Motor neuron (in vitro differentiated cells): ENCODE results near the gene MYL5. TPM values are rescaled to one million over a fixed set of nuclear protein-coding genes. Genes with fewer than 3 reads are reported as not detected.
"Not testable (repeated sequence)": the region's sequence is repeated elsewhere in the genome, so short reads cannot be mapped to it uniquely, and the experiment has no call there.

Source experiments
- ATAC-seq, 8 experiments: fragments of 200-7000 bp; cut with Tn5 transposase; replicated peaks in 6 of 8; 2 replicates each; pipeline ENCODE4 v1.8.0; 2021; ENCODE audit warnings: mild to moderate bottlenecking in 8 of 8, moderate library complexity in 8 of 8
- H3K27ac ChIP-seq, 2 donors: fragments of 250-450 bp; sonication (Bioruptor Pico); 2 replicates each; pipeline ENCODE4 v1.9.0; 2021; ENCODE audit warnings: antibody characterized with exemption in 2 of 2, mild to moderate bottlenecking in 2 of 2, moderate library complexity in 1 of 2
- H3K4me1 ChIP-seq, 2 donors: fragments of 250-450 bp; sonication (Bioruptor Pico); replicated peaks in 1 of 2; 2 replicates each; pipeline ENCODE4 v1.6.1; 2021; ENCODE audit warnings: antibody characterized with exemption in 2 of 2, mild to moderate bottlenecking in 2 of 2, moderate library complexity in 1 of 2
- H3K4me3 ChIP-seq, 5 donors: fragments of 250-450 bp; sonication (Bioruptor Pico); 2 replicates each; pipeline ENCODE4 v1.9.0; 2021; ENCODE audit warnings: antibody characterized with exemption in 5 of 5, mild to moderate bottlenecking in 5 of 5, moderate library complexity in 4 of 5
- WGBS, 10 experiments: fragments of 450-650 bp; shearing (Covaris generic); methylation state at CpG; one replicate each; pipeline ENCODE4 v1.0.0; 2022; 5-methylcytosine and 5-hydroxymethylcytosine counted together
- in situ Hi-C, 9 experiments: fragments of 400-800 bp; cut with MboI; loops; one replicate each; pipeline ENCODE4 v1.15.0; 2021; ENCODE audit warnings: low sequenced_read_pairs in 9 of 9, low pct_unique_long_range_greater_than_20kb in 2 of 9; ENCODE audit not compliant: unreplicated experiment in 9 of 9
- total RNA-seq, 8 experiments: library from RNA; unstranded; fragments of 300-600 nt; gene quantifications; 2 replicates each; pipeline versions ENCODE4 v1.2.3 to v1.2.4, GENCODE V29; 2022

The MYL5 gene
- total RNA-seq, 8 experiments from 2014 or later: 6.7 to 41.2 (median 16.8) TPM

DNA sequence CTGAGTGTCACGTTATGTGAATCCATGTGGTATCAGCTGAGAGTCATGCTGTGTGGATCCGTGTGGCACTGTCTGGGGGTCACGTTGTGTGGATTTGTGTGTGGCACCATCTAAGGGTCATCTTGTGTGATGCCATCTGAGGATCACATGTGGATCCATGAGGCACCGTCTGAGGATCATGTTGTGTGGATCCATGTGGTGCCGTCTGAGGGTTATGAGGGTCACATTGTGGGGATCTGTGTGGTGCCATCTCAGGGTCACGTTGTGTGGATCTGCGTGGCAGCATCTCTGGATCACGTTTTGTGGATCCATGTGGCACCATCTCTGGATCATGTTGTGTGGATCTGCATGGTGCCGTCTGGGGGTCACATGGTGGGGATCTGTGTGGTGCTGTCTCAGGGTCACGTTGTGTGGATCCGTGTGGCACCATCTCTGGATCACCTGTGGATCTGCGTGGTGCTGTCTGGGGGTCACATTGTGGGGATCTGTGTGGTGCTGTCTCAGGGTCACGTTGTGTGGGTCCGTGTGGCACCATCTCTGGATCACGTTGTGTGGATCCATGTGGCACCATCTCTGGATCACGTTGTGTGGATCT is 42.0 kb upstream of the MYL5 start:
- in situ Hi-C loops: no loop called here
- H3K27ac ChIP-seq: no peak overlapping the region
- no peak for ATAC-seq
- no peaks in the 10 kb centered on the region for H3K4me1 ChIP-seq
- H3K4me3 ChIP-seq: no peak overlapping the region
- WGBS, 10 experiments: 33 to 100% (median 60%) methylated on average over 2 to 3 of the region's 16 CpGs; no CpG with 5 or more reads in 4 of the 10 experiments

DNA sequence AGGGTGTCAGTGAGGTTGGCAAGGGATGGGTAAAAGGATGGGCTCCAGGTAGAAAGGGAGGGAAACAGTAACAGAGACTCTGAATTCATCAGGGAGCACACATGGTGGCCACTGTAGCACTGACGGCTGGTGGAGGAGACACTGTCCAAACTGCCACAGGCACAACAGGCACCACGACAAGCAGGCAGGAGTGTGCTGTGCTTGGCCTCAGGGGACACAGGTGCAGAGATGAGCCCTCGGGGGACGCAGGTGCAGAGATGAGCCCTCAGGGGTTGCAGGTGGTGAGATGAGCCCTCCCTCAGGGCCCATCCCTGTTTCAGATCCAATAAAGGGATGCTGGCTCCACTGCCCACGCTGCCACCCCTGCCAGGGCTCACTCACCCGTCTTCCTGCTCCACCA is 41.4 kb upstream of the MYL5 start:
- WGBS, 10 experiments: 30 to 80% (median 70%) methylated on average over 1 to 6 of the region's 6 CpGs; no CpG with 5 or more reads in 6 of the 10 experiments
- no peak overlapping the region for H3K4me3 ChIP-seq
- no peaks in the 10 kb centered on the region for H3K4me1 ChIP-seq
- ATAC-seq: no peak
- H3K27ac ChIP-seq: no peak overlapping the region
- in situ Hi-C loops: no loop called here

DNA sequence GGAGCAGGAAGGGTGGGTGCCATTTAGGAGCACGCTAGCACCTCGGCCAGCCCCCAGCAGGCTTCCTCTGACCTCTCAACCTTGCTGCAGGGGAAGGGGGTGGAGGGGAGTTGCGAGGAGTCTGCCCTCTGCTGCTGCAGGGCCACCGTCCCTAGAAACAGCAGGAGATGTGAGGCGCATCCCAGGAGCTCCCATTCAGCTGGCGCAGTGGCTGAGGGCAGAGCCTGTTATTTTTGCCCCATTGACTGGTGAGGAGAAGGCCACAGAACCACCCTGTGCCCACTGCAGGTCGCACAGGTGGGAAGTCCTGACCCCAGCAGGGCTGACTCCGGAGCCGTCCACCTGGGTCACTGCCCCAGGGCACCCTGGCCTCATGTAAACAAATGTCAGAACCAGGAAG is 40.9 kb upstream of the MYL5 start:
- ATAC-seq: no peak
- 35 to 66% (median 50%) methylated on average over 4 to 5 of the region's 9 CpGs; no CpG with 5 or more reads in 7 of the 10 experiments for WGBS, 10 experiments
- Histone ChIP-seq H3K27ac (no peak overlapping the region), H3K4me1 (no peaks in the 10 kb centered on the region), H3K4me3 (no peak overlapping the region)
- in situ Hi-C loops: no loop called here

DNA sequence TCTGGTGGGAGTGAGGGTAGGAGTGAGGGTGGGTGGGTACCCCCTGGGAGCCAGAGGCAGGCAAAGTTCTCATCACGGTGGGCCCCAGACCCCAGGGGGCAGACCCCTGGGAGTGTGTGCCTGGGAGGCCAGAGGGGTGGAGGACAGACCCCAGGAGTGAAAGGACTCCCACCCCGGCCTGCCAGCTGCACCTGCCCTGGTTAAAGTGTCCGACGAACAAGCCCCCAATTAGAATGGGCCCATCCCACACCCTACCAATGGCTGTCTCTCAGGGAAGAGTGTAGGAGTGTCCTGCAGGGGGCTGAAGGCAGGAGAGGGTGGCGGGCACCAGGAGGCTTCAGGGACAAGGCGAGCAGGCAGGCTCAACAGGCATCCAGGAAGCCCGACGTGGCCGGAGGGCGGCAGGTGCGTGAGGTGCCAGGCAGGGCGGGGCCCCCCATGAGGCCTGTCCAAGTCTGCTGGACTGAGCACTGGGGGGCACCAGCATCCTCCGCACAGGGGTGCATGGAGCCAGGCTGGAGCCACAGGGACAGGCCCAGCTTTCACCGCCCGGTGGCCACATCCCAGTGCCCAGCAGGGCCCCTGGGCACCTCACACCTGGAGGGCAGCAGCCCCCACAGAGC is 40.3 kb upstream of the MYL5 start:
- Histone ChIP-seq H3K4me3 (no peak overlapping the region), H3K27ac (no peak overlapping the region), H3K4me1 (no peaks in the 10 kb centered on the region)
- WGBS, 10 experiments: 60 to 73% methylated on average over 1 to 3 of the region's 15 CpGs; no CpG with 5 or more reads in 8 of the 10 experiments
- in situ Hi-C loops: no loop called here
- ATAC-seq: peak in 1 of 8 experiments; percentile 19

DNA sequence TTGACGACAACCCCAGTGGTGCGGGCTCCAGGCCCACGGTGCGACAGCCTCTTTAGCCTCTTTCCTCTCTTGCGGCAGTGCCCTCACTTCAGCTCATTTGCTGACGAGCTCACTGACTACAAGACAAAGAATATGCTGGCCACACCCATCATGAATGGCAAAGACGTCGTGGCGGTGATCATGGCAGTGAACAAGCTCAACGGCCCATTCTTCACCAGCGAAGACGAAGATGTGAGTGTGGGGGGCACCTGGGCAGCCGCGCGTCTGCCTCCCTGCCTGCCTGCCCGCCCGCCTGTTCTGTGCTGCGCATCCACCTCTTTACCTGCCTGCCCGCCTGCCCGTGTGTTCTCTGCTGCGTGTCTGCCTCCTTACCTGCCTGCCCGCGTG is 39.8 kb upstream of the MYL5 start:
- ATAC-seq: no peak
- in situ Hi-C loops: no loop called here

DNA sequence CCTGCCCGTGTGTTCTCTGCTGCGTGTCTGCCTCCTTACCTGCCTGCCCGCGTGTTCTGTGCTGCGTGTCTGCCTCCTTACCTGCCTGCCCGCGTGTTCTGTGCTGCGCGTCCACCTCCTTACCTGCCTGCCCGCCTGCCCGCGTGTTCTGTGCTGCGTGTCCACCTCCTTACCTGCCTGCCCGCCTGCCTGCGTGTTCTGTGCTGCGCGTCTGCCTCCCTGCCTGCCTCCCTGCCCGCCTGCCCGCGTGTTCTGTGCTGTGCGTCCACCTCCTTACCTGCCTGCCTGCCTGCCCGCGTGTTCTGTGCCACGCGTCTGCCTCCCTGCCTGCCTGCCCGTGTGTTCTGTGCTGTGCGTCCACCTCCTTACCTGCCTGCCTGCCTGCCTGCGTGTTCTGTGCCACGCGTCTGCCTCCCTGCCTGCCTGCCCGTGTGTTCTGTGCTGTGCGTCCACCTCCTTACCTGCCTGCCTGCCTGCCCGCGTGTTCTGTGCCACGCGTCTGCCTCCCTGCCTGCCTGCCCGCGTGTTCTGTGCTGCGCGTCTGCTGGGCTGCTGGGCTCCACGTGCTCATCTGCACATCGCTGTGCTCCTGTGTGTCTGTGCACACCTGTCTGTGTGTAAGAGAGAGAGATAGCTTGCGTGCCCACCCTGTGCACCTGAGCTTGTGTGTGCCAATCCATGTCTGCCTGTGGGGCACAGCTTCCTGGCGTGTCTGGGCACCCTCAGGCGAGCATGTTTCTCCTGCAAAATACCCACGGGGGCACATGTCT is 39.1 kb upstream of the MYL5 start:
- H3K4me3 ChIP-seq, H3K27ac ChIP-seq, in situ Hi-C loops, ATAC-seq, H3K4me1 ChIP-seq: not testable (repeated sequence)
- 80% methylated on average over 1 of the region's 46 CpGs; no CpG with 5 or more reads in 9 of the 10 experiments for WGBS, 10 experiments

More for the DNA sequence above, 39.8 kb upstream of the MYL5 start:
- Histone ChIP-seq H3K4me1 (no peaks in the 10 kb centered on the region), H3K27ac (no peak overlapping the region), H3K4me3 (no peak overlapping the region)
- WGBS, 10 experiments: 80% methylated on average over 1 of the region's 23 CpGs; no CpG with 5 or more reads in 9 of the 10 experiments

DNA sequence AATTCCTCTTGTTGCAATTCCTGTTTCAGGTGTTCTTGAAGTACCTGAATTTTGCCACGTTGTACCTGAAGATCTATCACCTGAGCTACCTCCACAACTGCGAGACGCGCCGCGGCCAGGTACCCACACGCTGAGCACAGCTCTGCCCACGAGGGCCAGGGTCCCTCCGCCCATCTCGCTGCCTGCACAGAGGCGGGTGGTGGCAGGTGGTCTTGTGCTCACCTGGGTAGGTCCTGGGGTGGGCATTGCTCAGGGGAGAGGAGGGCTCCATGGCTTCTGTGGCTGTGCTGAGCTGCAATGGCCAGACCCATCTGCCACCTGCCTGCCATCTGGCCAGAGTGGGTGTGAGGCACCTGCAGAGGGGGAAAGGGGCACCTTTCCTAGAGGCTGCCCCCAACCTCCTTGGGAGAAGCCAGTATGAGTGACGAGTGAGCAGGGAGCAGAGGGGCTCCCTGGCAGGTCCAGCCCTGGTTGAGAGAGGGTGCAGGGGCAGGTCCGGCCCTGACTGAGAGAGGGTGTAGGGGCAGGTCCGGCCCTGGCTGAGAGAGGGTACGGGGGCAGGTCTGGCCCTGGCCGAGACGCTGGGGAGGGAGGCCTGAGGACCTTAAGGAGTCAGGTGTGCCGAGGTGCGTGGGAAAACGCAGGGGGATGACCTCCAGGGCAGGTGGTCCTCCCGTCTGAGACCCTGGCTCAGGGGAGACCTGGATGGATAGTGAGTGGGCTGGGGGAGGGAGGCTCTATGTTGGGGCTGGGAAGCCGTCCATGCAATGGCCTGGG is 38.3 kb upstream of the MYL5 start:
- ATAC-seq: no peak
- Histone ChIP-seq H3K4me1 (no peaks in the 10 kb centered on the region), H3K4me3 (no peak overlapping the region), H3K27ac (no peak overlapping the region)
- WGBS, 10 experiments: 0 to 81% (median 26%) methylated on average over 1 to 6 of the region's 22 CpGs; no CpG with 5 or more reads in 6 of the 10 experiments
- in situ Hi-C loops: no loop called here

DNA sequence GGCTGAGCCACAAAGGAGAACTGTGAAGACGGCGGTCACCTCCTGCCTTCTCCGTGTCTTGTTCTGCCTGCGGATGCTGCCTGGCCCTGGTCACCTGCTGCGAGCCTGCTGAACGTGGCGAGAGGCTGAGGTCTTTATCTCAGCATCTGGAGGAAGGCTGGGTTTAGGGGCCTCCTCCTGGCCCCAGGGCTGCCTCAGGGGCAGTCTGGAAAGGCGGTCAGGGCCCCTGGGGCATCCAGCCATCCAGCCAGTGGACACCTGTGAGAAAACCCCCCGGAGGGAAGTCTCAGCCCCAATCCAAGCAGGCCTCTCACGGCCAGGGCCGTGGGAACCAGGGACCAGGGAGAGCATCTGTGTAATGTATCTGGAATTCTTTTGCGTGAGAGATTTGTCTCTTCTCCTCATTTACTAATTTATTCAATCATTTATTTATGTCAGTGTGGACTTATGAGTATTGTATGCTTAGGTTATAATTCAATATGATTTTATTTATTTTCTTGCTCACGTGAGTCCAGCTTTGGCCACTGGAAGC is 37.6 kb upstream of the MYL5 start:
- Histone ChIP-seq H3K4me3 (no peak overlapping the region), H3K4me1 (no peaks in the 10 kb centered on the region), H3K27ac (no peak overlapping the region)
- in situ Hi-C loops: no loop called here
- WGBS, 10 experiments: 42 to 100% (median 73%) methylated on average over 1 to 6 of the region's 13 CpGs; no CpG with 5 or more reads in 2 of the 10 experiments
- ATAC-seq: peak in 1 of 8 experiments; percentile 57

DNA sequence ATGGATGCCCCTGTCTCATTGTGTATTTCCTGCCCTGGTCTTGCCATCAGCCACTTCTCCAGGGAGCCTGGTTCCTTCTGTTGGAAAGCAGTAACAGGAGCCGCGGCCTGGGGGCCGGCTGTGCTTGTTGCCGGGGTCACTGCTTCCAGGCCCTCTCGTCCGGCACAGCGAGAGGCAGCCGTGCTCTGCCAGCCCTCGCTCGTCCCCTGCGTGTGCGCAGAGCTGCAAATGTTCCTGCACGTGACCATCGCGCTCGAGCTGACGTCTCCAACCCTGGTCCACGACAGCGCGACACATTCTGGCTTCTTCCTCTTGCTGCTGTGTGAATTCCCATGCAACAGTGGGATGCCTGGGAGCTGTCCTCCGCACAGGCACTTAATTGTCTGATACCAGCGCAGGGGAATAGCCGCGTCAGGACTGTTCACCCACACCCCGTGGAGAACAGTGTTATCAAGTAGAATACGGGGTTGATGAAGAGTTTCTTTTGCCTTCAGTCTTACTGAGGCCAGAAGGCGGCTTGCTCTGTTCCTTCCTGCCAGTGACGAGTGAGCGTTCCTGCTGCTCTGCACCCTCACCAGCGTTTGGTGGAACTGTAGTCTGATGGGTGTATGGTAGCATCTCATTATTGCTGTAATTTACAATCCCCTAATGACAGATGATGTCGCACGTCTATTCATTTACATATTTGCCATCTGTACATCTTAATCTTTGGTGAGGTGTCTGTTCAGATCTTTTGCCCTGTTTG is 36.6 kb upstream of the MYL5 start:
- peak in 2 of 8 experiments; percentile 28 for ATAC-seq
- in situ Hi-C loops: no loop called here
- 40 to 100% (median 75%) methylated on average over 1 to 8 of the region's 32 CpGs; no CpG with 5 or more reads in 1 of the 10 experiments for WGBS, 10 experiments
- no peaks in the 10 kb centered on the region for H3K4me1 ChIP-seq
- no peak overlapping the region for H3K4me3 ChIP-seq
- H3K27ac ChIP-seq: no peak overlapping the region

DNA sequence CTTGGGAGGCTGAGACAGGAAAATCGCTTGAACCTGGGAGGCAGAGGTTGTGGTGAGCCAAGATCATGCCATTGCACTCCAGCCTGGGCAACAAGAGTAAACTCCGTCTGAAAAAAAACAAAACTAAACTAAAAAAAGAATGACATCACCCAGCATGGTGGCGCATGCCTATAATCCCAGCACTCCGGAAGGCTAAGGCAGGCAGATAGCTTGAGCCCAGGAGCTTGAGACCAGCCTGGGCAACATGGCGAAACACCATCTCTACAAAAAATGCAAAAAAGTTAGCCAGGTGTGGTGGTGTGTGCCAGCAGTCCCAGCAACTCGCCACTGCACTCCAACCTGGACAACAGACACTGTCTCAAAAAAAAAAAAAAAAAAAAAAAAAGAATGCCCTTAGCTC is 32.0 kb upstream of the MYL5 start:
- H3K4me3 ChIP-seq, H3K27ac ChIP-seq, in situ Hi-C loops, ATAC-seq, H3K4me1 ChIP-seq: not testable (repeated sequence)
- 20 to 84% (median 63%) methylated on average over 1 to 6 of the region's 6 CpGs for WGBS, 10 experiments

DNA sequence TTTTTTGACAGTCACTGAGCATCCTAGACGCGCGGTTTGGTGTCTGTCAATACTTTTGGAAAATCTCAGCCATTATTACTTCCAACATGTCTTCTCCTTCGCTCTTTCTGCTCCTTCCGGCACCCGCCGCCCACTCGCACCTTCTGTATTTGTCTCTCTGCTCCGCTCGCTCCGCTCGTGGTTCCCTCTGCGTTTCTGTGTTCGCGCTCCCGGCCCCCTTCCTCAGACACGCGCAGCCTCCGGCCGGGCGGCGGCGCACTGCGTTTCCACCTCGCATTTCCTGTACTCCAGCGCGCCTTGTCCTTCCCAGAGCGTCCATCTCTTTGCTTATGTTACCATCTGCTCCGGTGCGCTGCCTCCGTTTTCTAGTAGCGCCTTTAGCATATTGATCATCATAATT is 27.9 kb upstream of the MYL5 start:
- 31 to 98% (median 79%) methylated on average over 4 to 32 of the region's 32 CpGs for WGBS, 10 experiments
- Histone ChIP-seq H3K4me3 (peak overlapping the region in 3 of 5 donors; percentile 28 to 37 (median 36)), H3K4me1 (peaks cover 0 to 6% of the 10 kb centered on the region in 2 donors), H3K27ac (no peak overlapping the region)
- peak in 2 of 8 experiments; percentile 32 to 41 for ATAC-seq
- in situ Hi-C loops: no loop called here

DNA sequence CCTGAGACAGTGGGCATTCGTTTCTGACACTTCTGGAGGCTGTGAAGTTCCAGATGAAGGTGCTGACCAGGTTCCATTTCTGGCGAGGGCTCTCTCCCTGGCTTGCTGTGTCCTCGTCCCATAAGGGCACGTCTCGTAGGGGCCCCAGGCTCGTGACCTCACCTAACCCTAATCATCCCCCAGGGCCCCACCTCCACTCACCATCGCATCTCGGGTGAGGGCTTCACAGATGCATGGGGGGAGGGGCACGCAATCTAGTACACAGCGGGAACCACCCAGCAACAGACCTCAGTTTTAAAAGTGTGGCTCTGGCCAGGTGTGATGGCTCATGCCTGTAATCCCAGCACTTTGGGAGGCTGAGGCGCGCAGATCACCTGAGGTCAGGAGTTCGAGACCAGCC is 26.9 kb upstream of the MYL5 start:
- no peak overlapping the region for H3K4me3 ChIP-seq
- no peak overlapping the region for H3K27ac ChIP-seq
- H3K4me1 ChIP-seq: peaks cover 0 to 14% of the 10 kb centered on the region in 2 donors
- no peak for ATAC-seq
- in situ Hi-C loops: no loop called here
- 71 to 100% (median 91%) methylated on average over 1 to 4 of the region's 13 CpGs; no CpG with 5 or more reads in 4 of the 10 experiments for WGBS, 10 experiments
